ENCODE data around the gene CADPS2.

The CADPS2 gene

DNA sequence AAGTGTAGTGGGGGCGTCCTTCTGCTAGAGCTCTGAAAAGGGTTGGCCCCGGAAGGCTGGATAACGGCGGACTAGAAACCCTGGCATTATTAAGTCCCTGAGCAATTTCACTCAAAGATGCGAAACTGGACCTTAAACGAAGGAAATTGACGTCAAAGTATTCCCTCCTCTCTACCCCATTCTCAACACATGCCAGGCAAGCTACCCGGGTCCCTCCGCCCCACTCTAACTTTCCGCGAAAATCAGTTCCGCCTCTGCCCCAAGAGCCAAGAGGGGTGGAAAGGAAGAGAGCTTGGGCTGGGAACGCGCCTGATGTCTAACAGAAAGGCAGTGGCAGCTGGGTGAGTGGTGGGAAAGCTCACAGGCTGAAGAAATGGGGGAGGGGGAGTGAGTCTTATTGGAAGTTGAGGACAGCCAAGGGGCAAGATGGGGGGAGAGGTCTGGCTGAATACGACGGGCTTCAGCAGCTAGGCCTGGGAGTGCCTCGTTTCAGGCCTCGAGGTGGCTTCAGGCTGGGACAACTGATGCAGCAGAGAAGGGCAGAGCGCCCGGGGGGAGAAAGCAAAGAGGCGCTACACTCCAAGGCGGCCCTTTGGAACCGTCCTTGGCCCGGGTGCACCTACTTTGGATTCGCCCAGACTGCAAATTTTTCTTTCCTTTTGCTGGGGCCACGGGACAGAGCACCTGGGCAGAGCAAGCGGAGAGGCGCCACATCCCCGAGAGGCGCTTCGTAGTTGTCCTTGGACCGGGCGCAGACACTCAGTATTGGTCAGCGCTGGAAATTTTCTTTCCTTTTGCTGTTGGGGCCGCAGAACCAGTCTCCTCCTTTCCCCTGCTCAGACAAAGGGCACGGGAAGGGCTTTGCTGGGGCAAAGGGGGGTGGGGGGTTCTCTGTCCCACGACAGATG, 579.7 kb downstream of the CADPS2 start:
- H3K4me1 Mint-ChIP-seq, result no peaks in the 10 kb centered on the region
- H3K27ac Mint-ChIP-seq, result no peak overlapping the region
- H3K36me3 Mint-ChIP-seq, result peaks cover 6% of the 10 kb centered on the region
- H3K9me3 Mint-ChIP-seq, result peaks cover 4% of the 10 kb centered on the region
- no peak overlapping the region for H3K4me3 Mint-ChIP-seq
- ATAC-seq (no peak), DNase-seq (ENCODE audit: low spot score in 2 of 2) (no peak)

GRCh38 chr7:122305475-122306319, 580.6 kb downstream of the CADPS2 start:
- no peak overlapping the region for H3K4me3 Mint-ChIP-seq
- peaks cover 6% of the 10 kb centered on the region for H3K36me3 Mint-ChIP-seq
- no peaks in the 10 kb centered on the region for H3K4me1 Mint-ChIP-seq
- no peak overlapping the region for H3K27ac Mint-ChIP-seq
- DNase-seq (ENCODE audit: low spot score in 2 of 2) (no peak), ATAC-seq (no peak)
- H3K9me3 Mint-ChIP-seq, result peaks cover 4% of the 10 kb centered on the region

DNA sequence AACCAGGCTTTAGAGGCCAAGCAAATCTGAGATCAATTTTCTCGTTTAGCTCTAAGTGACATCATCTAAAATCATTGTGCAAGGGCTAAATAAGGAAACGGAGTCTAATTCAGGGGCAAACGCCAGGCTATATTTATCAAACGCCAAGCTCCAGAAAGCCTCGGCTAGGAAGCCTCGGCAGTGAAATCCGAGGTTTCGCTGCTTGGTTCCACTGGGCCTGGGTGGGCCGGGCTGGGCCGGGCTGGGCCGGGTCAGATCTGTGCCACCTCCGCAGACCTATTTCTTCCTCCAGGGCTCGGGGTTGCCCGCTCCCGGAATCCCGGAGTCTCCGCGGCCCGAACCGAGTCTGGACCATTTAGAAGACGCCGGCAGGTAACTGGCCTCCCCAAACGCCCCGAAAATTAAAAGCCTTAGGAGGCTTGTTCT, 581.3 kb downstream of the CADPS2 start:
- DNase-seq (ENCODE audit: low spot score in 2 of 2) (no peak), ATAC-seq (no peak)
- peaks cover 6% of the 10 kb centered on the region for H3K36me3 Mint-ChIP-seq
- H3K9me3 Mint-ChIP-seq, result peaks cover 4% of the 10 kb centered on the region
- no peak overlapping the region for H3K4me3 Mint-ChIP-seq
- no peak overlapping the region for H3K27ac Mint-ChIP-seq
- no peaks in the 10 kb centered on the region for H3K4me1 Mint-ChIP-seq

DNA sequence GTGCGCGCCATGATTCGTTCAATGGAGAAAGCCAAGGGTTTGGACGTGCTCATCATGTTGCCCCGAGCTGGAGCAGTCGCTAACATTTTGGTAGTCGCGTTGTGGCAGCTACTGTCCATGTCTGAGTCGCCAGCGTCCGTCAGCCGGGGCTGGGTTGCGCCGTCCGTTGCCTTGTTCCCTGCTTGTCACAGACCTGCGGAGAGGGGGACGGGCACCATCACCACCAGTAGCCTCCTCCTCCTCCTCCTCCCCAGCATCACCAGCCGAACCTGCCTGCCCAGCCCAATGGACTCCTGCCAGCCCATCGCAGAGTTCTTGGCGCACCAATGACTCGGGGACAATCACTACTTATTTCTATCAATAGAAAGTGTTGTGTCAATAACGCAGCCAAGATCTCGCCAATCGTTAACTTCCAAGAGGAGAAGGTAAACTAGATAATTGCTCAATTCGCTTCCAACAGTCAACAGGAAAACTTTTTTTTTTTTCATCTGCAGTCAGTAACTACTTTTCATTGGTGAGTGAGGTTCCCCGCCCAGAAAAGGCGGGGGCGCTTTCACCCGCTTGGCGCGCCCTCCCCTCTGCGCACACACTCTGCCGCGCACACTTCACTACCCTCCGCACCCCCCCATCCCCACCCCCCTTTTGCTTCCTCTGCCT, 581.8 kb downstream of the CADPS2 start, which contains the start of gene FEZF1:
Gene FEZF1 (minus strand): TSS at position 432 of the 657 bp plus-strand sequence. CDS start 313 bp downstream, at position 119.
- Mint-ChIP-seq H3K4me3 (no peak within 1 kb of the TSS), H3K36me3 (peaks cover 6% of the 10 kb centered on the region)

DNA sequence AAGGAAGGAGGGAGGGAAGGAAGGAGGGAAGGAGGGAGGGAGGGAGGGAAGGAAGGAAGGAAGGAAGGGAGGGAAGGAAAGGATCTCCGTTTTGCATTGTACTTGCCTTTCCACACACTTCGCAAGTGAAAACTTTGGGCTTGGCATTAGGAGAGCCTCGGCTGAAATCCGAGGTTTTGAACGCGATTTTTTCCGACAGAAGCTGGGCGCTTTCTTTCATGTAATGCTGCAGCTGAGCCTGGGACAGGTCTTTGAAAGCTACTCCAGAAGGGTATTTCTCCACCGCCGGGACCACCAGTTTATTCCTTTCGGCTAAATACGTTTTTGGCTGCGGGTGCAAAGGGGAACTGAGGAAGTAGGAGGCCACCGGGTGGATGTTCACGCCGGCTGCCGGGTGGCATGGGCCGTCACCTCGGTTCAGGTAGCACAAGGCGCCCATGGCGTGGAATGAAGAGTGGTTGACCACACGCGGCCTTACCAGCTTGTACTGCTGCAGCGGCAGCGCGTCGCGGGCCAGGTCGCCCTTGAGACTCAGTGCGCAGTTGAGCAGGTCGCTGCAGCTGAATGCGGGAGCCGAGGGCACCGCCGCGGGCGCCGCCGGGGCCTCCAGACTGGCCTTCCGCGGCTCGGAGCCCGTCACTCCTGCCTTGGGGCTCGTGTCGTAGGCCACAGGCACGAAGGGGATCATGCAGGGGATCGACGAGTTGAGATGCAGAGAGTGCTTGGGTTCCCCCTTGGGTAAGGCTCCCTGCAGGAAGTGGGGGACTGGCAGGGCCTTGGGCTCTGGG, 582.5 kb downstream of the CADPS2 start:
- Mint-ChIP-seq H3K36me3 (peaks cover 6% of the 10 kb centered on the region), H3K27ac (no peak overlapping the region), H3K4me3 (no peak overlapping the region), H3K9me3 (peaks cover 7% of the 10 kb centered on the region), H3K4me1 (no peaks in the 10 kb centered on the region)
- DNase-seq (ENCODE audit: low spot score in 2 of 2) (no peak), ATAC-seq (no peak)

More for the DNA sequence above, 581.8 kb downstream of the CADPS2 start, which contains the start of gene FEZF1:
- DNase-seq (ENCODE audit: low spot score in 2 of 2) (no peak), ATAC-seq (no peak)
- no peaks in the 10 kb centered on the region for H3K4me1 Mint-ChIP-seq
- H3K27ac Mint-ChIP-seq, result no peak within 1 kb of the TSS
- H3K9me3 Mint-ChIP-seq, result peaks cover 4% of the 10 kb centered on the region

DNA sequence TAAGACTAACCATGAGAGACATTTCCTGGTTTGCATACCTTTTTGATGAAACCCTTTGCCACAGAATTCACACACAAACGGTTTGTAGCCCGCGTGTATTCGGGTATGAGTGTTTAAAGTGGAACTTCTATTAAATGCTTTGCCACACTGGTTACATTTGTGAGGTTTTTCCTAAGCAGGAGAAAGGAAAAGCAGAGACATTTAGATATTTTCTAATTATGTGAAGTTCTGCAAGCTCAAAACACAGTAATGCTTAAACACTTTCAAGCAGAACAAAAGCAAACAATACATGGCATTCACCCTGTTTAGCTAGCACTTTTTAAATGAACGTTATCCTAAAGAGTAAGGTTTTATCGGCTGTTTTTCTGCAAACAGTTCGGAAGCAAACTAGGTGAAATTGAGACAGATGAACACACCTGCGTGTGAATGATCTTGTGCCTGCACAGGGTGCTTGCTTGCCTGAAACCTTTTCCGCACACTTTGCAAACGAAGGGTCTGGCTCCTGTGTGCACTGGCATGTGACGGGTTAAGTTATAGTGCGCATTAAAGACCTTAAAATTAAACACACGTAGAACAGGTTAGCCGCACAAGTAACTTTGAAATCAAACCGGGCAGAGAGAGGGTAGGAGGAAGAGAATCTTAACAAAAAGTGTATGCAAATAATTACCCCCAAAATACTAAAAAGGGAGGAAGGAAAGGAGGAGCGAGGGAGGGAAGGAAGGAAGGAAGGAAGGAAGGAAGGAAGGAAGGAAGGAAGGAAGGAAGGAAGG, 583.3 kb downstream of the CADPS2 start:
- DNase-seq (ENCODE audit: low spot score in 2 of 2) (no peak), ATAC-seq (no peak)
- H3K27ac Mint-ChIP-seq, result no peak overlapping the region
- H3K4me3 Mint-ChIP-seq, result no peak overlapping the region
- H3K9me3 Mint-ChIP-seq, result peaks cover 7% of the 10 kb centered on the region
- H3K4me1 Mint-ChIP-seq, result no peaks in the 10 kb centered on the region
- H3K36me3 Mint-ChIP-seq, result peaks cover 6% of the 10 kb centered on the region

DNA sequence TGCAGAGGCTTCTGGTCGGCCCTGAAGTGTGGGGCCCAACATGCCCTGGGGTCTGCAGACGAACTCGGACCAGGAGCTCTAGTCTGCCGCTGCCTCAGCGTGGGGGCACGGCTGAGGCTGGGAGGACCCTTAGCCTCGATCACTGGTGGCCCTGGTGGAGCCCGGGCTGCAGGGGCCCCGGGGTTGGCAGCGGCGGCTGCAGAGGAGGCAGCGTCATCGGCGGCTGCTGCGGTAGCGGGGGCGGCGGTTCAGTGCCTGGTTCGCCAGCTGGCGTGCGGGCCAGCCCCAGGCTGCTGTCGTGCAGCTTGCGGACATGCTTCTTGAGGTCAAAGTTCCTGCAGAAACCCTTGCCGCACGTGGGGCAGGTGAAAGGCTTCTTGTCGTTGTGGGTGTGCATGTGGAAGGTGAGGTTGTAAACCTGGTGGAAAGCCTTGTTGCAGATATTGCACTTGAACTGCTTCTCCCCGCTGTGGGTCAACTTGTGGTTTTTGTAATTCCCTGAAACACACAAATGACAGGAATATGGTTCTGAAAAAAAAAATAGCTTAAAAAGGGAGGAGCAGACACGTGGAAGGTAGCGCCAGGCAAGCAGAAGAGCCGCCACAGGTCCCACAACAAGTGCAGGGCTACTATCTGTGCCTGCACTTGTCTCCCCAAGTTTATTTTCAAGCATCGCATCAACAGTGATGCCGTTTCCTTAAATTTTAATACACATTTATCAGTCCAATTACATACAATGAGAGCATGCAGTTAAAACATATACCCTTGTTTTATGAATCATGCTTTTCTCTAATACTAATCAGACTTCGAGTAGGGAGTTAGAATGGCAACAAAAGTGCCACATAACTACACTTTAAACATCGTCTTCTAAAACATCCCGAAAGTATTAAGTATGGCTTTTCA, 584.2 kb downstream of the CADPS2 start:
- no peak for DNase-seq (ENCODE audit: low spot score in 2 of 2)
- Mint-ChIP-seq H3K4me1 (no peaks in the 10 kb centered on the region), H3K27ac (no peak overlapping the region), H3K4me3 (no peak overlapping the region), H3K9me3 (peaks cover 7% of the 10 kb centered on the region), H3K36me3 (peaks cover 6% of the 10 kb centered on the region)
- ATAC-seq, result no peak

DNA sequence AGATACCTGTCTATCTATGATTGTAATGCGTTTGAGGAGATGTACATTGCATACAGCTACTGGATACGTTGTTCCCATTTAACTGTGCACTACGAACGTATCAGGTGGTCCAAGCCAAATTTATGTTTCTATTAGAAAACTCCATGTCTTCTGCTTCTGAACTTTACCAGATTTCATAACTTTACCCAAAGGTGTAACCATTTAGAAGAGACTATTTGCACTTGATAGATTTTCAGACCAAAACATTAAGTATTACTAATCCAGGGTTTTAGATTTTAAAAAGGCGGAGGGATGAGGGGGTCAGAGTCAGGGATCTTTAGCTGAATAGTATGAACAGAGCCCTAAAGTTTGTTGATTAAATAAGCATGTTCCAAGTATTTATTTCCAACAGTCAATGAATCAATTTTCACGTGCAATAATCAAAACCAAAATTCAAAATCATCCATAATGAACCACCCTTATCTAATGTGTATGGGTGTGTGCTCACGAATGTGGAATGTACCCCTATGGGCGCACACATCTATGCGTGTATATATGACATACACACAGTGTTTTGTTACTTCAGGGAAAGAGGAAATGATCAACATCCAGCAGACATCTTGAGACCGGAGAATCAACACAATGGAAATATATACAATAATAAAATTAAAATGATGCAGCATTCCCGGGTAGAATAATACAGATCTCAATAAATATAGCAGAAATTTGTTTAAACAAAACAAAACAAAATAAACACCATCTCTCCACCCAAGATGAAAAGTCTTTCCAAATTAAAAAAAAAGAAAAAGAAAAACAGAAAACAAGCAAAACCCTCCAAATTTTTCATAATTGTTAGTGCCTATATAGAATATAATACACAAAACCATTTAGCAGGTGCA, 585.1 kb downstream of the CADPS2 start:
- Mint-ChIP-seq H3K36me3 (peaks cover 6% of the 10 kb centered on the region), H3K4me1 (no peaks in the 10 kb centered on the region), H3K4me3 (no peak overlapping the region), H3K9me3 (peaks cover 7% of the 10 kb centered on the region), H3K27ac (no peak overlapping the region)
- DNase-seq (ENCODE audit: low spot score in 2 of 2) (no peak), ATAC-seq (no peak)

- peaks cover 7% of the 10 kb centered on the region for H3K9me3 Mint-ChIP-seq
- no peaks in the 10 kb centered on the region for H3K36me3 Mint-ChIP-seq
- no peak for ATAC-seq
- no peaks in the 10 kb centered on the region for H3K4me1 Mint-ChIP-seq
- H3K27ac Mint-ChIP-seq, result no peak overlapping the region
- no peak overlapping the region for H3K4me3 Mint-ChIP-seq
- no peak for DNase-seq (ENCODE audit: low spot score in 2 of 2)
These were observed 585.9 kb downstream of the CADPS2 start for GRCh38 chr7:122300211-122300932.

DNA sequence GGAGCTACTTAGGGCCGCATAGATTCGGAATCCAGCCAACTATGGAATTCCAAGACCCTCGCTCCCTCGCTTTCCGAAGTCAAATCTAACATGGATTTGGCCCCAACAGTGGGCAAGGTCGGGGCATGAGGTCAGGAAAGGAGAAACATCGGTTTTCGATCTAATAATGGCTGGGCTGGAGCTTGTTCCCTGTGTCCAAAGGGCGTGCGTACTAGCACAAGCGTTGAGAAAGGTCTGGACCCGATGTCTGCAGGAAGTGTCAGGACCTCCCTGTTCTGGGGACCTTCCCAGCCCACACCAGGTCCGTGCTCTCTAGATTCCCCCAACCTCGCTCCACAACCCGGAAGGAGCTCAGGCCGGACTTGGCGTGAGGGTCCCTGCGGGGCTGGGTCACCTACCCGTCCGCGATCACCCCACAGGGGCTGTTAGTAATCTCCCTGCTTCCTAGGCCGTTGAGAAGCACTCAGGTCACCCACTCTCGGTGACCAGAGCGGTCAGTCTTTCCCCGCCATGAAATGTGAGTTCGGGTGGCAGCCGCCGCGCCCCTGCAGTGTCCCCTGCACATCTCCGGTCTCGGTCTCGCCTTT, 586.5 kb downstream of the CADPS2 start:
- H3K4me3 Mint-ChIP-seq, result no peak overlapping the region
- DNase-seq (ENCODE audit: low spot score in 2 of 2) (no peak), ATAC-seq (no peak)
- H3K9me3 Mint-ChIP-seq, result peaks cover 10% of the 10 kb centered on the region
- H3K4me1 Mint-ChIP-seq, result no peaks in the 10 kb centered on the region
- no peak overlapping the region for H3K27ac Mint-ChIP-seq
- no peaks in the 10 kb centered on the region for H3K36me3 Mint-ChIP-seq

DNA sequence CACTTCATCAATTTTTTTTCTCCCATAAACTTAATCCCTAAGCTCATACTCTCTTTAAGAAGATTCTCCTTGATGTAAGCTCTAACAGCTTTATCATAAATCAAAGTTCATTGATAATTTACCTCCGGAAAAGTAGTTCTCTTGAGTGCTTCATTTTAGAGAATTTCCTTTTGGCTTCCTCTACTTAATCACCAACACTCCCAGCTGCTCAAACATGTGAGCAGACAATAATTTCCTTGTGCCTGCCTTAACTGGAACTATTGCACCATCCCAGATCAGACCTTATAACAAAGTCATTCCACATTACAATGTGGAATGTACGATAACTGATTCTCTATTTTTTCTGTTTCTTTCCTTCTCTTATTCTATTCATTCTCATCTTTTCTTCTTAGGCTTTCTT, 587.6 kb downstream of the CADPS2 start:
- H3K9me3 Mint-ChIP-seq, result peaks cover 10% of the 10 kb centered on the region
- H3K4me3 Mint-ChIP-seq, result no peak overlapping the region
- H3K27ac Mint-ChIP-seq, result no peak overlapping the region
- no peak for DNase-seq (ENCODE audit: low spot score in 2 of 2)
- ATAC-seq, result no peak
- H3K36me3 Mint-ChIP-seq, result no peaks in the 10 kb centered on the region
- H3K4me1 Mint-ChIP-seq, result no peaks in the 10 kb centered on the region

GRCh38 chr7:122298131-122298530, 588.1 kb downstream of the CADPS2 start:
- H3K9me3 Mint-ChIP-seq, result peaks cover 7% of the 10 kb centered on the region
- no peaks in the 10 kb centered on the region for H3K36me3 Mint-ChIP-seq
- no peaks in the 10 kb centered on the region for H3K4me1 Mint-ChIP-seq
- DNase-seq (ENCODE audit: low spot score in 2 of 2) (no peak), ATAC-seq (no peak)
- H3K4me3 Mint-ChIP-seq, result no peak overlapping the region
- H3K27ac Mint-ChIP-seq, result no peak overlapping the region
